ENCODE data around the gene STEEP1. TPM values are rescaled to one million over a fixed set of nuclear protein-coding genes. Genes with fewer than 3 reads are reported as not detected.

STEEP1 gene
- polyA plus RNA-seq, 2 of the 4 experiments (the other 2 are of a cell fraction): 37.8 to 40.7 TPM

- H3K4me3 ChIP-seq: no peak overlapping the region
- H3K4me1 ChIP-seq: peaks cover 18% of the 10 kb centered on the region
- ATAC-seq (peak; percentile 40 to 62; a peak in 5 of 6 replicates), DNase-seq (ENCODE audit: low read depth in 1 of 2, low spot score in 1 of 2) (peak in 1 of 2 experiments; percentile 42), FAIRE-seq (no peak)
- WGBS (ENCODE audit: missing lambda C conversion rate): 48% methylated on average over 12 of the region's 13 CpGs
- peak overlapping the region; percentile 71 to 79 for H3K27ac ChIP-seq
- TF ChIP-seq ESRRA (IDR thresholded peaks at IDR 0.05; ENCODE audit: borderline replicate concordance, low read length) (no peak), TFCP2L1 (CRISPR knock-in tag; IDR thresholded peaks at IDR 0.05) (no peak), HOXB13 (CRISPR knock-in tag; IDR thresholded peaks at IDR 0.05; ENCODE audit: low read depth) (no peak), FOXS1 (CRISPR knock-in tag; IDR thresholded peaks at IDR 0.05) (no peak), EHF (CRISPR knock-in tag; IDR thresholded peaks at IDR 0.05) (no peak), CHD2 (IDR thresholded peaks at IDR 0.05; ENCODE audit: low read length, partially characterized antibody) (no peak), NPAS2 (CRISPR knock-in tag; IDR thresholded peaks at IDR 0.05; ENCODE audit: borderline replicate concordance) (no peak)
- TF ChIP-seq, protein P1, sequence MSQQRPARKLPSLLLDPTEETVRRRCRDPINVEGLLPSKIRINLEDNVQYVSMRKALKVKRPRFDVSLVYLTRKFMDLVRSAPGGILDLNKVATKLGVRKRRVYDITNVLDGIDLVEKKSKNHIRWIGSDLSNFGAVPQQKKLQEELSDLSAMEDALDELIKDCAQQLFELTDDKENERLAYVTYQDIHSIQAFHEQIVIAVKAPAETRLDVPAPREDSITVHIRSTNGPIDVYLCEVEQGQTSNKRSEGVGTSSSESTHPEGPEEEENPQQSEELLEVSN (IDR thresholded peaks at IDR 0.05; ENCODE audit: borderline replicate concordance, low read depth): no peak
- no peak overlapping the region for H3K4me2 ChIP-seq
- H3K9me3 ChIP-seq: no peaks in the 10 kb centered on the region
- POLR2A ChIA-PET: interaction anchor here (1.0 kb wide), 1 partner anchor 23 kb away, joined by 4 read pairs; no protein-coding TSS in a partner anchor
- CTCF ChIA-PET: interaction anchor here (0.5 to 26.9 kb wide), 10 partner anchors 9 to 296 kb away, joined by 3 to 814 read pairs (median 6); no protein-coding TSS in a partner anchor
Measured at GRCh38 chrX:119489212-119490074, 75.8 kb downstream of the STEEP1 start.

GRCh38 chrX:119488749-119489148 lies 76.5 kb downstream of the STEEP1 start:
- H3K4me2 ChIP-seq: peak overlapping the region; percentile 33; the same call in 1 of the 3 replicates
- H3K4me3 ChIP-seq: no peak overlapping the region
- ChIA-PET CTCF (interaction anchor here (0.6 to 26.9 kb wide), 16 partner anchors 9 to 1883 kb away, joined by 3 to 814 read pairs (median 4); no protein-coding TSS in a partner anchor), POLR2A (interaction anchor here (1.0 kb wide), 1 partner anchor 23 kb away, joined by 4 read pairs; no protein-coding TSS in a partner anchor)
- 3% methylated on average over 8 of the region's 8 CpGs for WGBS (ENCODE audit: missing lambda C conversion rate)
- peaks cover 11% of the 10 kb centered on the region for H3K4me1 ChIP-seq
- FAIRE-seq (no peak), DNase-seq (ENCODE audit: low read depth in 1 of 2, low spot score in 1 of 2) (peak in 1 of 2 experiments; percentile 81), ATAC-seq (peak; percentile 62 to 85; a peak in 3 of 6 replicates)
- no peaks in the 10 kb centered on the region for H3K9me3 ChIP-seq
- peak overlapping the region; percentile 71 to 79 for H3K27ac ChIP-seq
- TF ChIP-seq SMC3 (IDR thresholded peaks at IDR 0.05) (peak; percentile 92), HOXB13 (CRISPR knock-in tag; IDR thresholded peaks at IDR 0.05; ENCODE audit: low read depth) (no peak), RAD21 (conservative IDR thresholded peaks at IDR 0.05 in 1 of 2, IDR thresholded peaks at IDR 0.05 in 1 of 2) (peak; percentile 81 to 83), KDM5A (IDR thresholded peaks at IDR 0.05) (no peak)
- TF ChIP-seq, protein P2, sequence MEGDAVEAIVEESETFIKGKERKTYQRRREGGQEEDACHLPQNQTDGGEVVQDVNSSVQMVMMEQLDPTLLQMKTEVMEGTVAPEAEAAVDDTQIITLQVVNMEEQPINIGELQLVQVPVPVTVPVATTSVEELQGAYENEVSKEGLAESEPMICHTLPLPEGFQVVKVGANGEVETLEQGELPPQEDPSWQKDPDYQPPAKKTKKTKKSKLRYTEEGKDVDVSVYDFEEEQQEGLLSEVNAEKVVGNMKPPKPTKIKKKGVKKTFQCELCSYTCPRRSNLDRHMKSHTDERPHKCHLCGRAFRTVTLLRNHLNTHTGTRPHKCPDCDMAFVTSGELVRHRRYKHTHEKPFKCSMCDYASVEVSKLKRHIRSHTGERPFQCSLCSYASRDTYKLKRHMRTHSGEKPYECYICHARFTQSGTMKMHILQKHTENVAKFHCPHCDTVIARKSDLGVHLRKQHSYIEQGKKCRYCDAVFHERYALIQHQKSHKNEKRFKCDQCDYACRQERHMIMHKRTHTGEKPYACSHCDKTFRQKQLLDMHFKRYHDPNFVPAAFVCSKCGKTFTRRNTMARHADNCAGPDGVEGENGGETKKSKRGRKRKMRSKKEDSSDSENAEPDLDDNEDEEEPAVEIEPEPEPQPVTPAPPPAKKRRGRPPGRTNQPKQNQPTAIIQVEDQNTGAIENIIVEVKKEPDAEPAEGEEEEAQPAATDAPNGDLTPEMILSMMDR (IDR thresholded peaks at IDR 0.05): peak; percentile 63

Other genes starting within 250 kb of the STEEP1 start
- gene SLC25A43, start 166.1 kb downstream of the STEEP1 start, polyA plus RNA-seq (2011; rRNA removed): 31.2 and 41.9 TPM in 2 replicates
- gene SLC25A43, start 166.1 kb downstream of the STEEP1 start, polyA plus RNA-seq (2017; fragmentation: RNase III; extraction: RNeasy Plus Mini Kit Qiagen cat#74134 plus additional on column Dnase treatment): 25.0 to 27.4 TPM (median 26.5 TPM) in 3 replicates
- gene SLC25A5, start 97.0 kb downstream of the STEEP1 start, polyA plus RNA-seq (2011; rRNA removed): 739 and 750 TPM in 2 replicates
- gene SLC25A5, start 97.0 kb downstream of the STEEP1 start, polyA plus RNA-seq (2017; fragmentation: RNase III; extraction: RNeasy Plus Mini Kit Qiagen cat#74134 plus additional on column Dnase treatment): 604 to 638 TPM (median 625 TPM) in 3 replicates
- gene UBE2A, start 9.2 kb upstream of the STEEP1 start, polyA plus RNA-seq (2011; rRNA removed): 109 and 113 TPM in 2 replicates
- 129 to 136 TPM (median 131 TPM) in 3 replicates for gene UBE2A, start 9.2 kb upstream of the STEEP1 start, polyA plus RNA-seq (2017; fragmentation: RNase III; extraction: RNeasy Plus Mini Kit Qiagen cat#74134 plus additional on column Dnase treatment)
- gene NKRF, start 41.0 kb upstream of the STEEP1 start, polyA plus RNA-seq (2011; rRNA removed): 14.2 and 16.2 TPM in 2 replicates
- gene NKRF, start 41.0 kb upstream of the STEEP1 start, polyA plus RNA-seq (2017; fragmentation: RNase III; extraction: RNeasy Plus Mini Kit Qiagen cat#74134 plus additional on column Dnase treatment): 13.8 to 14.7 TPM (median 14.3 TPM) in 3 replicates
- 15.2 and 16.3 TPM in 2 replicates for gene SEPTIN6, start 127.8 kb upstream of the STEEP1 start, polyA plus RNA-seq (2011; rRNA removed)
- 10.7 to 14.1 TPM (median 12.9 TPM) in 3 replicates for gene SEPTIN6, start 127.8 kb upstream of the STEEP1 start, polyA plus RNA-seq (2017; fragmentation: RNase III; extraction: RNeasy Plus Mini Kit Qiagen cat#74134 plus additional on column Dnase treatment)
- gene SOWAHD, start 193.2 kb upstream of the STEEP1 start, polyA plus RNA-seq (2011; rRNA removed): 0.05 and 0.08 TPM in 2 replicates
- 0.09 to 0.22 TPM (median 0.09 TPM) in 3 replicates for gene SOWAHD, start 193.2 kb upstream of the STEEP1 start, polyA plus RNA-seq (2017; fragmentation: RNase III; extraction: RNeasy Plus Mini Kit Qiagen cat#74134 plus additional on column Dnase treatment)
- 3,499 and 3,669 TPM in 2 replicates for gene RPL39, start 226.2 kb upstream of the STEEP1 start, polyA plus RNA-seq (2011; rRNA removed)
- gene RPL39, start 226.2 kb upstream of the STEEP1 start, polyA plus RNA-seq (2017; fragmentation: RNase III; extraction: RNeasy Plus Mini Kit Qiagen cat#74134 plus additional on column Dnase treatment): 4,937 to 5,260 TPM (median 4,942 TPM) in 3 replicates